HG03103 (cell line): ENCODE results near the gene EDA.
"Not testable (repeated sequence)": the region's sequence is repeated elsewhere in the genome, so short reads cannot be mapped to it uniquely, and the experiment has no call there.

Source experiments
- ATAC-seq: cut with Tn5 transposase; IDR thresholded peaks from one replicate; pipeline ENCODE4 v1.9.1; 2021; ENCODE audit warnings: low read depth; ENCODE audit not compliant: unreplicated experiment

The EDA gene

DNA sequence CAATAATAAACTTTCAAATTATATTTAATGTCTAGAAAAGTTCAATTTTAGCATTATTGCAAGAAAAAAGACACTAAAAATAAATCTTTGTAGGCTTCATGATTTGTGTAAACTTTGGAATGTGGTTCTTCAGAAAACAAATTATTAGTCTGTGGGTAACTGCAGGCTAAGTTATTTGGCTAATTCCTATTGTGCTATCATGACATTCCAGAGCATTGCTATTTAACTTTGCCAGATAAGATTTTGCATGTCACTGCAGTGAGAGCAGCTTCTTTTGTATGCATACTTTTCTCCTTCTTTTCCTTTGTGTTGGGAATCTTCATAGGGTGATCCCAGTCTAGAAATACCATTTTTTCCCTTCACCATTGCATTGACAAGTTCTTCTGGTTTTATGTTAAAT is 303.8 kb downstream of the EDA start:
- no peak for ATAC-seq

DNA sequence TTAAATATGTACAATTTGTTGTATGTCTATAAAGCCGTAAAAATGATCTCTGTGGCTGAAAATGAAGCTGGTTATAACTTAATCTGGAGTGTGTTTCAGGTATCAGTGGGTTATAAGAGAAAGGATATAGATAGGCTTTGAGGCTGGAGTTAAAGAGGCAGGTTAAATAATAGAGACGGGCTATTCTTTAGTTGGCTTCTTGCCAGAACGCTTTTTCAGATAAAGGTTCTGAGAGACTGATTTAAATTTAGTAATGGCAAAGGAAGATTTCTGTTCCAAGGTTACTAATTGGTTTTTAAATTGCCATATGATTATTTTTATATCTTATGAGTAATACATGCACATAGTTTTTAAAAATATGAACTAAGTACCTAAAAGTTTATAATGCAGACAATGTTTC is 316.4 kb downstream of the EDA start:
- ATAC-seq: no peak

DNA sequence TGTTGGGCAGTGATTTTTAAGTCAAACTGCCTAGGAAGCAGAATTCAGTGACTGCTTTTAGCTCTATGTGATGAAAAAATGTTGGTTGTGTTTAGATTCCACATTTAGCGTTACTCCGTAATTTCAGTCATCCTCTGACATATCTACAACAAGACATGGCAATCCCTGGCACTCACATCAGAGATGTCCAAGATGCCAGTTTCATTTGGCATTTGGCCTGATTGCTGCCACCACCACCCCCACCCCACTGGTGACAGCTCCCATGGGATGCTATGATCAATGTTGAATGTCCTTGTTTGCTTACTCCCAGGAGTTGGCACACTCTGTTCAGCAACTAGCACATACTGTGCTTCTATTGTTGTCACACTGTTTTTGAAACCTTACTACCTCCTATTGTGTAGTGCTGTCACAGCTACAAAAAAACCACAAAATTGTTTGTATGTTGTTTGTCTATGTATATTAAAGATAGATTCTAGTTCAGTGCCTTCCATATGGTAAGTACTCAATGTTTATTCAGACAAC is 332.4 kb downstream of the EDA start:
- no peak for ATAC-seq

DNA sequence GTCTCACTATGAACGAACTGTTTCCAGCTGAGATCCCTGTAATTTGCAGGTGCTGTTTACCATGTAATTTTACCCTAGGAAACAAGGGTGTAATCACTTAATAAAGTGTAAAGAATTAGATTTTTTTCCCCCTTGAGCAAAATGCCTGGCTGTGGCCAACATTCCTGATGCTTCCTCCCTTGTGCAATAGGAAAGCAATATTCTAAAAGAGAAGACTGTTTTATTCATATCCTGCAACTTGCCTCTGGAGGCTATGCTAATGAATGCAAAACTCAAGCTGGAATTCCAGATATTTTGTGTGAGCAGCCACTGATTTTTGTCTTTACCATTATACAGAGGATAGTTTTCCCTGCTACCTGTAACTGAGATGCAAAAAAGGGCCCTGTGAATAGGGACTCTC is 335.8 kb downstream of the EDA start:
- no peak for ATAC-seq

DNA sequence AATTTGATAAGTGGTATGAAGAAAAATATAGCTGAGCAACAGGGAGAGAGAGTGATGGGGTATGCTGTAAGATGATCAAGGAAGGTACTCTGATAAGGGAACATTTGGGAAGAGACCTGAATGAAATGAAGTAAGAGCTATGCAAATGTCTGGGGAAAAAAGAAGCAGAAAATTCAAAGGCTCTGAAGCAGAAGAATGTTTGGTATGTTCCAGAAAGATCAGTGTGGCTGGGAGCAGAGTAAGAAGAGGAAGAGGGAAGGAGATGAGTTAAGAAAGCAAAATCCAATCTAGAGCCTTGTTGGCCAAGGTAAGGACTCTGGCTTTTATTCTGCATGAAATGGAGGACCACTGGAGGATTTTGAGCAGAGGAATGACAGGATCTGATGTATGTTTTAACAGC is 343.8 kb downstream of the EDA start:
- no peak for ATAC-seq

DNA sequence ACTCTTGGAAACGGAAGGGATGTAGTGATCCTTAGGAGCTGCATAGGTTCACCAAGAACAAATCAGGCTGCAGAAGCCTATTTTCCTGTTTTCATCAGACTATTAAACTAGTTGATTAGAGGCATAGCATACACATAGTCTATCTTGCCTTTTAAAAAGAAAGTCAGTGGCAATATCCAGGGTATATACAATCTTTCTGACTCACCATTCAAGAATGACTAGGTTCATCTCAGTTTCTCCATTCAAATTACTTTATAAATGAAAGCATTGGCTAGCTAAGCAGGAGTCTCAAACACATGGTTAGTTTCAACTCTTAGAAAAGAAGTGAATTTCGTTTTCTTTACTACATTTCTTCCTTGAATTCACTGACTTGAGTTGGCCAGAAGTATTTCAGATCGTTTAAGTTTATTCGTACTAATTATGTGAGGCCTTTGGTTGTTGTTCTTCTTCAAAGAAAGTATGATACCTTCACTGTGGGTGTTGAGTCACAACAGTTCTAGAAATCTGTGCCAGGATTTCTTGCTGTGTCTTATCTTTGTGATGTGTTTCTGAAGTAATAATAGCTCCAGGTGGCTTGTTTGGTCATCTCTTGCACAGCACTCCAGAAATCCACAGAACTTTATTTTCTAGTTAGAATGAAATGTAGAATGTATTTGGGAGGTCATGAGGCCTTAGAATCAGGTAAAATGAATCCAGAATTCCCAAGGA is 345.6 kb downstream of the EDA start:
- no peak for ATAC-seq

DNA sequence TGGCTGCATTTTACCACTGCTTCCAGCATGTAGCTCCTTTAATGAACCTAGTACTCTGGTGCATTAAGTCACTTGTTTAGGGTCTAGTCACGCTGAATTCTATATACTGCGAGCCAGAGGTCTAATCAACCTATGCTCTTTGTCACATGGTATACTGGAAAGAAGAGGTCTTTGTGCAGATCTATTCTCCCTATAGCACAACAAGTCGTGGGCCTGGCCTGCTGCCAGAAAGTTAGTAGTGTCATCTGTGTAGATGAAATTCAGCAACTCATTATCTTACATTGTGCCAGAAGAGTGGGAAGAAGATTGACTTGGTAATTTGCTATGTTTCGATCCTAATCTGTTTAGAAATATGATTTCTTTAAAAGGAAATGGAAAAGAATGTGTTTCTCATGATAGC is 353.0 kb downstream of the EDA start:
- ATAC-seq: no peak

DNA sequence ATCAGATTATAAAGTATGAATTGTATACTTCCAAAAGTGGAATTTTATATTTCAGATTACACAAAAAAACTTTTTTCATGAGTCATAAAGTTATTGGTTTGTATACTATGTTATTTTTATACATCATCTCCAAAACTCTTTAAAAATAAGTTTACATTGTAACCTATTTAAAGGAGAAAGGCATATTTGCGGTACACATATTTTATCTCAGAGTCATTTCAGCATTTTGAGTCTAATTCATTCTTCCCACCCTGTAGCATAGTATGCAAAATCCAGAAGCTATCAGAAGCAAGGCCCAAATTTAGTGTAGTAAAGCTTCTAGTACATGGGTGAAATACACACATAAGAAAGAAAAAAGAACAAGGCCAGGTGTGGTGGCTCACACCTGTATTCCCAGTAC is 353.5 kb downstream of the EDA start:
- ATAC-seq: no peak

DNA sequence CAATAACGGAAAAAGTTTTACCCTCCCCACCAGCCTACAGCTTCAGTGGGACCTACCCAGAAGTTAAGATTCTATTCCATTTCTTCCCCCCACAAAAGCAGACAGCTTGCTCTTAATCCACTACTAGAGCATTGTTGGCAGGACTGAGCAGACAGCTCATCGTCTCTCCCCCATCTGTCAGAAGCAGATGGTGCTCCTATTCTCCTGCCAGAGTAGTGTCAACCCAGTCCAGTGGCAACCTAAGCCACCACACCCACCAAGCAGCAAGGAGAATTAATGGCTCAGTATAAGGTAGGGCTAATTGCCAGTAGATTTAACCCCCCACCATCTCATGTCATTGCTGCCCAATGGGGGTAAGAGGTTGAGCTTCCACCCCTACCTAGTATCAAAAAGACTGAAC is 371.8 kb downstream of the EDA start:
- no peak for ATAC-seq

DNA sequence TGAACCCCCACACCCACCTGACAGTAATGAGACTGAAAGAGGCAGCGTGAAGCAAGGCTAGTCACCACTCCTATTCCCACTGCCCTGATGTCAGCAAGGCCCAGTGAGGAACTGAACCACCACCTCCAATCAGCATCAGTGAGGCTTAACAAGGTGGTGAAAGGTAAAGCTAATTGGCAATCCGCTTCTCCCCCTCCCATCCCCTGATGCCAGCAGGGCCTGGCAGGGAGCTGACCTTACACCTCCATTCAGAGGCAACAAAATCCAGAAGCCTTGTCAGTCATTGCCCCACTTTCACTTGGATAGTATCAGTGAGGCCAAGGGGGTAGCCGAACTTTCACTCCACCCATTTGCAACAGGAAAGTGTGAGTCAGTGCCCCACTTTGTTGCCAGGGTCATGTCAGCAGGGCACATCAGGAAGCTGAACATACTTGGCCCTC is 373.1 kb downstream of the EDA start:
- no peak for ATAC-seq

DNA sequence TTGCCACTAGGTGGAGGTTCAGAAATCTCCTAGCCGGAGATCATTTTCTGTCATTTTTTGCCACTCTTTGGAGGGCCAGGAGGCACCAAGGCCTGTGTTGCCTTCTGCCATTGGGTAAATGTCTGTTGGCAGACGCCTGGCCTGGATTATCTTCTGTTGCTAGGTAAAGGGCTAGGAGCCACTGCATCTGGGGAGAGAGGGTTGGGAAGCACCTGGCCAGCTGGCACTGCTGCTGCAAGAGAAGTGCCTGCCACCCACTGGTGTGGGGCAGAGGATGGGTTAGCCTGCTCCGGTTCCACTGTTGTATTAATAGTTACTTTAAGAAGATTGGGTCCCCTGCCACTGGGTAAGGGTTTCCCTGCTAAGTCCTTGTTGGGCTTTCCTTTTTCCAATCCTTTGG is 375.8 kb downstream of the EDA start:
- no peak for ATAC-seq

DNA sequence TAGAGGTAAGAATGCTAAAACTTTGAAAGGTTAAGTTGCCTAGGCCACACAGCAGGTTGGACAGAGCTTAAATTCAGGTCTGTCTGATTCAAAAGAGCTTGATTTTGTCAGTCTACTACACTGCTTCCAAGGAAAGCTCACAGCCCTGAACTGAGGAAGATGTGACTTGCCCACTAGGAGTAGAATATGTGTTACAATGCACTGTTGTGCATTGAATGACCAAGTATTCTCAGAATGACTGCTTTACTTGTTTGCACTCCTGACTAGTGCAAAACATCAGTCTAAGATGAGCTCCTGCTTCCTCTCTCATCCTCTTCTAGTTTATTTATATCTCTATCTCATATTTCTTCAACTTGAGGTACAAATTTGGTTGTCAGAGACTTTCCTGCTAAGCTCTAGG is 377.6 kb downstream of the EDA start:
- no peak for ATAC-seq

DNA sequence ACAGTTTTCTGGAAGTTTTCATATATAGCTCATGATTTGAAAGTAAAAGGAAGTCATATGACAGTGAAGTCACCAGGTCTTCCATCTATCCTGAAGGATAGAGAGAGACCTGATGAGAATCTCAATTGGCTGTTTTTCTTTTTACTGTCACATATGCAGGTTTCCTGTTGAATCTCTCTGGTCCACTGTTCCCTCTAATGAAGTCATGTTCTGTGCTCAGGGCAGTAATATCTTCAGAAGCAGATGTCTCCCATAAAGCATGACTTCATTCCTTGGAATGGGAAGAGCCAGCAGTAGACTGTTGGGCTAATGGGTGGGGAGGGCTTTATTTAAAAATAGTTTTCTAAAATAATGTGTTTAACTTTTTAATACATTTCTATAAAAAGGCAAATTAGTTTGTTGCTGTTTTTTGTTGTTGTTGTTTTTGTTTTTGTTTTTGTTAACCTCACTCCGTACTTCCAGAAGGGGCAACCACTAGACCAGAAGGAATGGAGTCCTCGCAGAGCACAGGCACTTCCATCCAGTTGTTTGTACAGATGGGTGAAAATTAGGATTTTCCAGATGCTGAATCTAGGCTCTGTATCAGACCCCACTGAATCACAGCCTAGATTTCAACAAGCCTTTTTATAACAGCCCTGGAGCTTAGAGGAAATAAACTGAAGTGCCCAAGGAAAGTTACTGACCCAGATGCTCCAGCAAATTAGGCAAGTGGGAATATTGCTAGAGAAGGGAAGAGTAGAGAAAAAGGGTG is 379.6 kb downstream of the EDA start:
- no peak for ATAC-seq

DNA sequence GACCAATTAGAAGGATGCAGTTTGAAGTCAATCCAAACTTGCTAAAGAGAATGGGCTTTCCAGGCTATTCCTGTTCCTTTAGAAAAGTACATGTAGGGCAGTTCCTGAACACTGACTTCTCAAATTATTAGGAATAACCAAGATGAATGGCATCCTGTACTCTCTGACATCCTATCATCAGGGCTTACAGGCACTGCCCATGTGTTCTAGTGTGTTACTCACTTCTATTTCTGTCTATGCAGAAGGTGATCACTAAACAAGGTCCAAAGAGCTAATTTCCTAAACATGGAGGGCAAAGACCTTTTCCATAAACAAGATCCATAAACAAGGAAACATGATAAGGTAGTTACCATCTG is 380.2 kb downstream of the EDA start:
- ATAC-seq: no peak

DNA sequence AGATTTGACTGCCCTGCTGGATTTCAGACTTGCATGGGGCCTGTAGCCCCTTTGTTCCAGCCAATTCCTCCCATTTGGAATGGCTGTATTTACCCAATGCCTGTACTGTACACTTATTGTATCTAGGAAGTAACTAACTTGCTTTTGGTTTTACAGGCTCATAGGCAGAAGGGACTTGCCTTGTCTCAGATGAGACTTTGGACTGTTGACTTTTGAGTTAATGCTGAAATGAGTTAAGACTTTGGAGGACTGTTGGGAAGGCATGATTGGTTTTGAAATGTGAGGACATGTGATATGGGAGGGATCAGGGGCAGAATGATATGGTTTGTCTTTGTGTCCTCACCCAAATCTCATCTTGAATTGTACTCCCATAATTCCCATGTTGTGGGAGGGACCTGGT is 382.4 kb downstream of the EDA start:
- not testable (repeated sequence) for ATAC-seq

DNA sequence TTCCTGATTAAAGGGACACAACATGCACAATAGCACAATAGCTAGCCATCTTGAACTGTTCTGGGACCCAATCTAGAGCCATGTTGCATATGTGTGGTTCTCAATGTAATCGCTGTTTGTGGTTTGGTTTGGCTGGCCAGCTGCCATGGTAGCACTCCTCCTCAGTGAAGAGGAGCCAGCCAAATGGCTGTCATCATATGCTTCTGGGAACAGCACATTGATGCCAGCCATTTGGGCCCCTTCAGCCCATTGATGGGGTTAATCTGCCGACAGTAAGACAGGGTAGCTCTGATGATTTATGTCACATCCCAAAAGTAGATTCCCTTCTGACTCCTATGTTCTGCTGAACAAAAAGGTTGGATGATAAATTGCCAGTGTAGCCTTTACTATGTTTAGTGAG is 385.4 kb downstream of the EDA start:
- ATAC-seq: no peak

DNA sequence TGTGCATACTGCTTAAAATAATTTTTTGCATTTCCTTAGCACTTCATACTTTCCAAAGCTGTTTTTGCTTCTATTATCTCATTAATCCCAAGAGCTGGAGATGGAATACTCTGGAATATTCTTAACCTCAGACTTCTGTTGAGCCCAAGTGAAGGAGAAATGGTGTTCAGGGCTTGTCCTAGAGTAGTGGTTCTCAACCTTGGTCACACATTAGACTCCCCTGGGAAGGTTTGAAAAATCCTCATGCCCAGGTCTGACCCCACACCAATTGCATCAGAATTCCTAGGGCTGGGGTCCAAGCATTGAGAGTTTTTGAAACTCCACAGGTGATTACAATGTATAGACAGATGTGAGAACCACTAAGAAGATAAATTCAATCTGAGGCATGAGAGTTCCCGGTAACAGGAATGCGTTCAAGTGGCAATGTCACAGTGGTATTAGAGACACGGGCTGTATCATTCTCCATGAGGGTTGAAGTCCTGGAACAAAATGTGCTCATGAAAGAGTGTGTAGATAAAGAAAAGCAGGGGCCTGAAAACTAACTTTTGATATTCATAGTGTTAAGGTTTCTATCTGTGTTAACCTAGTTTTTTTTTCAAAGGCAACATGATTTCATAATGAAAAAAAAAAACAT is 385.9 kb downstream of the EDA start:
- ATAC-seq: no peak

DNA sequence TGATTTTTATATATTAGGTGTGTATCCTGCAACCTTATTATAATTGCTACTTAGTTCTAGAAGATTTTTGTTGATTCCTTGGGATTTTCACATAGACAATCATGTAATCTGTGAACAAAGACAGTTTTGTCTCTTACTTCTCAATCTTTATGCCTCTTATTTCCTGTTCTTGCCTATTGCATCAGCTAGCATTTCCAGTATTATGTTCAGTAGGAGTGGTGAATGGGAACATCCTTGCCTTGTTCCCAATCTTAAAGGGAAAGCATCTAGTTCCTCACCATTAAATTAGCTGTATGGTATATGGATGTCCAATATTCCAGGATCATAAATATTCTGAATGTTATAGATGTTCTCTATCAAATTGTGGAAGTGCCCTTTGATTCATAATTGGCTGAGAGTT is 392.0 kb downstream of the EDA start:
- ATAC-seq: no peak

DNA sequence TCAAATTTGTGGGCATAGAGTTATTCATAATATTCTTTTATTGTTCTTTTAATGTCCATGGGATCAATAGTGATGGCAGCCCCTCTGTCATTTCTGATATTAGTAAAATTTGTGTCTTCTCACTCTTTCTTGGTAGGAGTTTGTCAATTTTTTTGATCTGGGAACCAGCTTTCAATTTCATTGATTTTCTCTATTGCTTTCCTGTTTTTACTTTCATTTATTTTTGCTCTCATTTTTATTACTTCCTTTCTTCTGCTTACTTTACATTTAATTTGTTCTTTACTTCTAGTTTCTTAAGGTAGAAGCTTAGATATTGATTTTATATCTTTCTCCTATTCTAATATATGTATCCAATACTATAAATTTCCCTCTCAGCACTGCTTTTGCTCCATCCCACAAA is 393.1 kb downstream of the EDA start:
- ATAC-seq: no peak

DNA sequence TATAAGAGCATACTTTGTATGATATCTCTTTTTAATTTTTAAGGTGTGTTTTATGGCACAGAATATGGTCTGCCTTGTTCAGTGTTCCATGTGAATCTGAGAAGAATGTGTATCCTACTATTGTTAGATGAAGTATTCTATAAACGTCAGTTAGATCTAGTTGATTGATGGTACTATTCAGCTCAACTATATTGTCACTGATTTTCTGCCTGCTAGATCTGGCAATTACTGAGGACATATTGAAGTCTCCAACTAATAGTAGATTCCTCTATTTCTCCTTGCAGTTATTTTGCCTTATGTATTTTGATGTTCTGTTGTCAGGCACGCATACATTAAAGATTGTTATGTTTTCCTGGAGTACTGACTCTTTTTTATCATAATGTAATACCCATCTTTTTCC is 394.1 kb downstream of the EDA start:
- ATAC-seq: no peak

DNA sequence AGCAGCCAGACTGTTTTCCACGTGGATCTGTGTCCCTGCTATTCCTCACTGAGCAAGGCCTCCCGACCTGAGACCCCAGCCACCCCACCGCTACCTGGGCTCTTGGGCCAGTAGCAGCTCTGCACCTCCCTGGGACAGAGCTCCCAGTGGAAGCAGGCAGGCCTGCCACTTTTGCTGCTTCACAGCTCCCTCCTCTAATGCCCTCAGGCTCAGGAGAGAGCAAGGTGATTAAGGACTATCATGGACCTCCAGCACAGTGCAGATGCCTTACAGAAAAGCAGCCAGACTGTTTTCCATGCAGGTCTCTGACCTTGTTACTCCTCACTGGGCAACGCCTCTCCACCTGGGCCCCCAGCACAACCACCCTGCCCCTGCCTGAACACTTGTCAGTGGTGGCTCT is 396.8 kb downstream of the EDA start:
- ATAC-seq: no peak
